Osteocyte (in vitro differentiated cells): Measurements from ENCODE around the gene USB1. TPM values are rescaled to one million over a fixed set of nuclear protein-coding genes. Genes with fewer than 3 reads are reported as not detected.

Experiments
- DNase-seq: peaks from one replicate; pipeline ENCODE4 v3.0.0; 2021; ENCODE audit warnings: mixed read lengths; ENCODE audit not compliant: unreplicated experiment; ENCODE audit errors: extremely low spot score
- H3K27ac Mint-ChIP-seq: one replicate; pipeline ENCODE4 v1.8.0; 2021; ENCODE audit warnings: mild to moderate bottlenecking, mixed read lengths; ENCODE audit not compliant: unreplicated experiment
- H3K27me3 Mint-ChIP-seq: one replicate; pipeline ENCODE4 v1.8.0; 2021; ENCODE audit warnings: mixed read lengths; ENCODE audit not compliant: unreplicated experiment
- H3K36me3 Mint-ChIP-seq: one replicate; pipeline ENCODE4 v1.8.0; 2021; ENCODE audit warnings: mixed read lengths; ENCODE audit not compliant: unreplicated experiment
- H3K4me1 Mint-ChIP-seq: one replicate; pipeline ENCODE4 v1.8.0; 2021; ENCODE audit warnings: mixed read lengths; ENCODE audit not compliant: unreplicated experiment
- H3K4me3 Mint-ChIP-seq: one replicate; pipeline ENCODE4 v1.8.0; 2021; ENCODE audit warnings: mild to moderate bottlenecking, moderate library complexity, mixed read lengths; ENCODE audit not compliant: unreplicated experiment
- H3K9me3 Mint-ChIP-seq: one replicate; pipeline ENCODE4 v1.8.0; 2021; ENCODE audit warnings: mixed read lengths; ENCODE audit not compliant: unreplicated experiment
- CTCF ChIP-seq: fragments of 200-600 bp; sonication (generic); IDR thresholded peaks from 2 replicates; pipeline ENCODE4 v1.5.0; 2021; ENCODE audit warnings: antibody characterized with exemption, mild to moderate bottlenecking, moderate library complexity
- total RNA-seq: library from RNA; stranded (reverse); gene quantifications from 2 replicates; pipeline ENCODE4 v1.2.1, GENCODE V29; 2021

Gene USB1
- total RNA-seq, 1 donor from 2014 or later: 45.5 TPM

- DNase-seq: no peak
- Mint-ChIP-seq H3K36me3 (peaks cover 5% of the 10 kb centered on the region), H3K4me1 (peaks cover 14% of the 10 kb centered on the region), H3K4me3 (no peak overlapping the region), H3K9me3 (no peaks in the 10 kb centered on the region), H3K27me3 (peaks cover 8% of the 10 kb centered on the region), H3K27ac (no peak overlapping the region)
- TF ChIP-seq CTCF: no peak
Measured at GRCh38 chr16:58021661-58022551, 20.7 kb downstream of the USB1 start.

GRCh38 chr16:58022601-58023371, 21.6 kb downstream of the USB1 start:
- Mint-ChIP-seq H3K9me3 (no peaks in the 10 kb centered on the region), H3K27me3 (peaks cover 8% of the 10 kb centered on the region), H3K4me1 (peaks cover 14% of the 10 kb centered on the region), H3K4me3 (no peak overlapping the region), H3K27ac (no peak overlapping the region), H3K36me3 (peaks cover 5% of the 10 kb centered on the region)
- no peak for DNase-seq
- no peak for TF ChIP-seq CTCF

GRCh38 chr16:58024486-58025350, 23.5 kb downstream of the USB1 start:
- Mint-ChIP-seq H3K36me3 (no peaks in the 10 kb centered on the region), H3K4me1 (peaks cover 14% of the 10 kb centered on the region), H3K9me3 (no peaks in the 10 kb centered on the region), H3K4me3 (peak overlapping the region; percentile 73), H3K27ac (no peak overlapping the region), H3K27me3 (peaks cover 8% of the 10 kb centered on the region)
- no peak for DNase-seq
- TF ChIP-seq CTCF: no peak

GRCh38 chr16:58025351-58026138, 24.3 kb downstream of the USB1 start, which contains the start of gene MMP15:
Gene MMP15 (plus strand): TSS chr16:58025754. CDS start chr16:58026351, 597 bp downstream.
- Mint-ChIP-seq H3K4me3 (peak within 1 kb of the TSS; percentile 73), H3K27me3 (peaks cover 8% of the 10 kb centered on the region), H3K4me1 (peaks cover 14% of the 10 kb centered on the region), H3K36me3 (no peaks in the 10 kb centered on the region), H3K27ac (no peak within 1 kb of the TSS), H3K9me3 (no peaks in the 10 kb centered on the region)
- TF ChIP-seq CTCF: no peak
- no peak for DNase-seq
